ENCODE measurements around the gene INTS1. TPM values are rescaled to one million over a fixed set of nuclear protein-coding genes. Genes with fewer than 3 reads are reported as not detected.

The INTS1 gene
- total RNA-seq, 4 donors from 2014 or later = 45.9 to 70.6 (median 60.3) TPM

DNA sequence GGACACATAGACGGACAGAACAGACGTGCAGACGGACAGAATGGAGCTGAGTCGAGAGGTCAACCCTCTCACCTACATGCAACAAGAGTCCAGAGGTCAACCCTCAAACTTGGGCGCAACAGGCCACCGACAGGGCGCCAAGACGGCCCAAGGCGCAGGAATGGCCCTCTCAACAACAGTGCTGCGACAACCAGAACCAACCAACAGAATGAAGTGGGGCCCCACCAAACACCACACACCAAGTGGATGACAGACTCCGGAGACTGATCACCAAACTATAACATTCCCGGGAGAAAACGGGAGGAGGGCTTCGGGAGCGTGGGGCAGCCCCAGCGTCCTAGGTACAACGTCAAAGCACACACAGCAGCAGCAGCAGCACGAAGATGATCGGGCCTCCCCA, 13.4 kb downstream of the INTS1 start:
- WGBS, 2 donors = 89 to 96% methylated on average over 19 of the region's 19 CpGs
- intact Hi-C loops (cut with DNase I; ENCODE audit: low total_unique reads) = no loop called here
- no peak overlapping the region for H3K4me3 ChIP-seq (ENCODE audit: low read depth, poor library complexity, severe bottlenecking)
- DNase-seq (ENCODE audit: low spot score in 2 of 2) = no peak
- TF ChIP-seq CTCF (IDR thresholded peaks at IDR 0.05) = no peak
- TF ChIP-seq POLR2A (IDR thresholded peaks at IDR 0.05) = no peak

DNA sequence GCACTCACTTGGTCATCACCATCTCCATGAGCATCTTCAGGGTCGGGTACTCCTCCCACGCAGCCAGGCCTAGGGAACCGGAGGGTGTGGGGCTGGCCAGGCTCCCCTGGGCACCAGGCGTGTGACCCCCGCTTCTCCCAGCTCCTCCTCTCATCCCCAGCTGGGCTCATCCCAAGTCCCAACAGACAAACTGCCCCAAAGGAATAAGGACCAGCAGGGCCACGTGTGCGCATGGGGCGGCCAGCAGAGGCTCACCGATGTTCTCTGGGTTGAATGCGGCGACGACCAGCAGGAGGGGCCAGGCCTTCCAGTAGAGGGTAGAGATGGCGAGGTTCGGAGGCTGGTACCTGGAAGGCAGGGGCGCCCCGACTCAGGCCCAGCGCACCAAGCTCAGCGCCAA, 14.9 kb downstream of the INTS1 start:
- TF ChIP-seq CTCF (IDR thresholded peaks at IDR 0.05) = no peak
- TF ChIP-seq POLR2A (IDR thresholded peaks at IDR 0.05) = no peak
- no peak for DNase-seq (ENCODE audit: low spot score in 2 of 2)
- WGBS, 2 donors = 88 to 90% methylated on average over 16 to 18 of the region's 18 CpGs
- intact Hi-C loops (cut with DNase I; ENCODE audit: low total_unique reads) = no loop called here
- H3K4me3 ChIP-seq (ENCODE audit: low read depth, poor library complexity, severe bottlenecking) = no peak overlapping the region

DNA sequence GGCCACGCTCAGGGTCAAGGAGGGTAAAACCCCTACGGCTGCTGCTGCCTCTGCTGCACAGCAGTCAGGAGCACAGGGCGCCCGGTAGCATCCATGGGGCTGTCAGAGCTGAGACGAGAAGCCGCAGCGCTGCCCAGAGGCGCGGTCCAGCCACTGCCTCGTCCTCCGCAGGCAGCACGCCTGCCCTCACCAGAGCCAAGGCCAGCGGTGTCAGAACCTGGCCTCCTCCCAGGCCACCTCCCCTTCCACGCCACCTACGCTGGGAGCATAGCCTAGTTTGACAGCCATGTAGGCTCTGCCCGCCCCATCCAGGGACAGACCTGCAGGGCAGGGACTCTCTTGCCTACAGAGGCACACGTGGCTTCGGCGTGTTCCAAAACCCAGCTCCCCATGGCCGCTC, 16.2 kb downstream of the INTS1 start:
- 82 to 87% methylated on average over 20 of the region's 20 CpGs for WGBS, 2 donors
- H3K4me3 ChIP-seq (ENCODE audit: low read depth, poor library complexity, severe bottlenecking) = no peak overlapping the region
- TF ChIP-seq POLR2A (IDR thresholded peaks at IDR 0.05) (no peak), CTCF (IDR thresholded peaks at IDR 0.05) (no peak)
- intact Hi-C loops (cut with DNase I; ENCODE audit: low total_unique reads) = no loop called here
- no peak for DNase-seq (ENCODE audit: low spot score in 2 of 2)

- intact Hi-C loops (cut with DNase I; ENCODE audit: low total_unique reads) = no loop called here
- no peak for TF ChIP-seq POLR2A (IDR thresholded peaks at IDR 0.05)
- no peak for TF ChIP-seq CTCF (IDR thresholded peaks at IDR 0.05)
- 85% methylated on average over 19 to 22 of the region's 25 CpGs for WGBS, 2 donors
- no peak overlapping the region for H3K4me3 ChIP-seq (ENCODE audit: low read depth, poor library complexity, severe bottlenecking)
- no peak for DNase-seq (ENCODE audit: low spot score in 2 of 2)
Measured at GRCh38 chr7:1487466-1487865, 16.7 kb downstream of the INTS1 start.

- H3K4me3 ChIP-seq (ENCODE audit: low read depth, poor library complexity, severe bottlenecking) = no peak overlapping the region
- TF ChIP-seq POLR2A (IDR thresholded peaks at IDR 0.05) = no peak
- no peak for TF ChIP-seq CTCF (IDR thresholded peaks at IDR 0.05)
- DNase-seq (ENCODE audit: low spot score in 2 of 2) = no peak
- intact Hi-C loops (cut with DNase I; ENCODE audit: low total_unique reads) = no loop called here
- WGBS, 2 donors = 93 to 94% methylated on average over 23 of the region's 23 CpGs
Measured at GRCh38 chr7:1486571-1486970, 17.6 kb downstream of the INTS1 start.

DNA sequence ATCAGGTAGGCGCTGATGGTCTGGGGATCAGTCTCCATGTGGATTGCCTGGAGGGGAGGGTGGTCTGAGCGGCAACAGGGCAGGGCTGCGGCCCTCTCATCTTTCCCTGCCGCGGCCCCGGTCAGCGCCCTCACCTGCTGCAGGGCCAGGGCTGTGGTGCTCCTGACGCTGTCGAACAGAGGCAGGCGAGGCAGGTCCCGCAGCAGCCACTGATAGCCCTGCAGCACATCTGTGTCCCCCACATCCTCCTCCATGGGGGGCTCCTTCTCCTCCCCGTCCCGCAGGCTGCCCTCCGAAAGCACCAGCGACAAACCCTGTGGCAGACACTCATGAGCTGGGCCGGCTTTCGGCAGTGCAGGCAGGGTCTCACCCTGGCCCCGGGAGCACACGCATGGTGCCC, 19.0 kb downstream of the INTS1 start:
- H3K4me3 ChIP-seq (ENCODE audit: low read depth, poor library complexity, severe bottlenecking) = no peak overlapping the region
- 95% methylated on average over 19 of the region's 19 CpGs for WGBS, 2 donors
- DNase-seq (ENCODE audit: low spot score in 2 of 2) = no peak
- intact Hi-C loops (cut with DNase I; ENCODE audit: low total_unique reads) = no loop called here
- TF ChIP-seq POLR2A (IDR thresholded peaks at IDR 0.05) = no peak
- TF ChIP-seq CTCF (IDR thresholded peaks at IDR 0.05) = no peak
